Neural progenitor cell (in vitro differentiated cells): ENCODE results near the gene ATP13A4.

ENCODE experiments used
- EZH2 ChIP-seq: fragments of 200-600 bp; sonication (generic); IDR thresholded peaks from 2 replicates; pipeline ENCODE4 v1.6.1; 2017; ENCODE audit warnings: antibody characterized with exemption, mild to moderate bottlenecking, moderate library complexity
- TF ChIP-seq, protein P1 (sequence below): fragments of 200-600 bp; sonication (generic); IDR thresholded peaks from 2 replicates; pipeline ENCODE4 v1.5.1; 2017; ENCODE audit warnings: antibody characterized with exemption, mild to moderate bottlenecking

DNA sequence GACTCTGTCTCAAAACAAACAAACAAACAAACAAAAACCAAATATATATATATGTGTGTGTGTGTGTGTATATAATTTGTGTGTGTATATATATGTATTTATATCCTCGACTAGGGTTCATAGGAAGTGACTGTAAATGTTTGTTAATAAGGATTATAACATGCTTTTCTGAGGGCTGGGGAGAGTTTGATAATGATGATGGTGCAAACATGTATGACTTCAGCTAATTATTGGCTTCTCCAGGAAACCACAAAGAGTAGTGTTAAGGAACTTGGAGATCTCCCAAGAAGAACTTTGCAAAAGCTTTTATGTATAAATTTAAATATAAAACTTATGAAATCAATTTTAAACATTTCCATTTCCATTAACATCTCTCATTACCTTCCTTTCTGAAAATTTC lies 34.4 kb upstream of the ATP13A4 start:
- TF ChIP-seq, protein P1, sequence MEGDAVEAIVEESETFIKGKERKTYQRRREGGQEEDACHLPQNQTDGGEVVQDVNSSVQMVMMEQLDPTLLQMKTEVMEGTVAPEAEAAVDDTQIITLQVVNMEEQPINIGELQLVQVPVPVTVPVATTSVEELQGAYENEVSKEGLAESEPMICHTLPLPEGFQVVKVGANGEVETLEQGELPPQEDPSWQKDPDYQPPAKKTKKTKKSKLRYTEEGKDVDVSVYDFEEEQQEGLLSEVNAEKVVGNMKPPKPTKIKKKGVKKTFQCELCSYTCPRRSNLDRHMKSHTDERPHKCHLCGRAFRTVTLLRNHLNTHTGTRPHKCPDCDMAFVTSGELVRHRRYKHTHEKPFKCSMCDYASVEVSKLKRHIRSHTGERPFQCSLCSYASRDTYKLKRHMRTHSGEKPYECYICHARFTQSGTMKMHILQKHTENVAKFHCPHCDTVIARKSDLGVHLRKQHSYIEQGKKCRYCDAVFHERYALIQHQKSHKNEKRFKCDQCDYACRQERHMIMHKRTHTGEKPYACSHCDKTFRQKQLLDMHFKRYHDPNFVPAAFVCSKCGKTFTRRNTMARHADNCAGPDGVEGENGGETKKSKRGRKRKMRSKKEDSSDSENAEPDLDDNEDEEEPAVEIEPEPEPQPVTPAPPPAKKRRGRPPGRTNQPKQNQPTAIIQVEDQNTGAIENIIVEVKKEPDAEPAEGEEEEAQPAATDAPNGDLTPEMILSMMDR = no peak
- TF ChIP-seq EZH2 = no peak
